ENCODE measurements around the gene CCNDBP1.

The CCNDBP1 gene

GRCh38 chr15:43243020-43243645 lies 57.9 kb downstream of the CCNDBP1 start:
- DNase-seq (ENCODE audit: low read depth in 2 of 2): no peak

GRCh38 chr15:43244092-43244491 lies 58.9 kb downstream of the CCNDBP1 start:
- no peak for DNase-seq (ENCODE audit: low read depth in 2 of 2)

GRCh38 chr15:43246261-43246774 lies 61.1 kb downstream of the CCNDBP1 start:
- no peak for DNase-seq (ENCODE audit: low read depth in 2 of 2)

Data from stimulated activated CD4-positive, alpha-beta T cell treated with anti-CD3 and anti-CD28 coated beads, Interleukin-4, amount 100 ng/mL, for 48 hours (primary cell).